HepG2 (cell line): Measurements from ENCODE around the gene DNM3.

ENCODE experiments used
- NFYB ChIP-seq: sonication (generic); formaldehyde crosslinking; IDR thresholded peaks from 2 replicates; pipeline ENCODE4 v1.4.0; 2020; ENCODE audit warnings: missing genetic modification reagents
- ZFX ChIP-seq: sonication (generic); formaldehyde crosslinking; IDR thresholded peaks from 2 replicates; pipeline ENCODE4 v1.4.0; 2020; ENCODE audit warnings: mild to moderate bottlenecking, low read depth, missing genetic modification reagents, moderate library complexity
- ZNF563 ChIP-seq: sonication (generic); formaldehyde crosslinking; IDR thresholded peaks from 2 replicates; pipeline ENCODE4 v1.8.0; 2022; ENCODE audit warnings: mild to moderate bottlenecking, moderate library complexity, missing genetic modification reagents
- ZNF567 ChIP-seq: sonication (generic); formaldehyde crosslinking; IDR thresholded peaks from 2 replicates; pipeline ENCODE4 v1.8.1; 2023; ENCODE audit warnings: mild to moderate bottlenecking, missing genetic modification reagents, borderline replicate concordance
- ZNF788 ChIP-seq: sonication (generic); formaldehyde crosslinking; IDR thresholded peaks from 2 replicates; pipeline ENCODE4 v1.5.0; 2020; ENCODE audit warnings: mild to moderate bottlenecking, missing genetic modification reagents, borderline replicate concordance

DNA sequence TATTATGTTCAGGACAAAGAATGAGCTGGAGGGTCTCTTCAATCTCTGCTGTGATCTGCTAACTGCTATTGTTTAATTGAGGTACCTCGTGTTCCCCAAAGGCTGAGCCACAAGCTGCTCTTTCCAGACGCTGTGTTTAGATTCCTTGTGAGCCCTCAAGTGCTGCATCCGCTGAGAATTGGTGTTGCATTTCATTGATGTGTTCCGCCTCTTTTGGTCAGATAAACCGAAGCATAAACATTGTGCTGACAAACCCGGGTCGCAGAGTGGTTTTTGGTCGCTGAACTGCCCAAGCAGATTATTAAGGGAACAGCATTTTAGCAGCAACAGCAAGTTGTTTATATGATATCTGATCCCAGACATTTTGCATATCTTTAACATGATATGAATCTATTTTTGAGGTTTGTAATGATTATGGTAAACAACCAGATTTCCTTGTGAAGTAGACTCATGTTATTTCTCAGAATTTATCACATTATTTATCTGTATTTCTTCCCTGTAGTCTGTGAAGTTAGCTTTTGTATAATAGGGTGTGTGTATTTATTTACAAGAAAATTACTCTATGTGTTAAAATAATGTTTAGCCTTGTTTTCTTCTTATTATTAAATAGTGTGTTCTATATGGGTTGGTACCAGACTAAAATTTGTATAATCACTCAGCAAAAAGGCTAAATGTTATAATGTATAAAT, 362.0 kb downstream of the DNM3 start:
- TF ChIP-seq ZNF563 (CRISPR knock-in tag) (no peak), ZNF788 (CRISPR knock-in tag) (no peak), NFYB (CRISPR knock-in tag) (no peak), ZNF567 (CRISPR knock-in tag) (no peak), ZFX (CRISPR knock-in tag) (no peak)
